H9 (cell line): ENCODE measurements around the gene KISS1R. TPM values are rescaled to one million over a fixed set of nuclear protein-coding genes. Genes with fewer than 3 reads are reported as not detected.

ENCODE experiments used
- DNase-seq: peaks from one replicate; pipeline ENCODE4 v3.0.0-alpha.2; 2017
- H2AFZ ChIP-seq: one replicate; pipeline ENCODE4 v1.6.1; 2013; ENCODE audit warnings: mild to moderate bottlenecking, low read length, control low read depth, moderate library complexity
- H2AK5ac ChIP-seq: 2 replicates; pipeline ENCODE4 v1.6.1; 2013; ENCODE audit warnings: low read length, control low read depth, mixed read lengths; ENCODE audit not compliant: insufficient read length
- H2BK120ac ChIP-seq: one replicate; pipeline ENCODE4 v1.6.1; 2013; ENCODE audit warnings: low read depth, mild to moderate bottlenecking, low read length, control low read depth, inconsistent platforms; ENCODE audit not compliant: poor library complexity, severe bottlenecking
- H2BK12ac ChIP-seq: 2 replicates; pipeline ENCODE4 v1.6.1; 2013; ENCODE audit warnings: low read length, control low read depth, mixed read lengths, low read depth; ENCODE audit not compliant: insufficient read length
- H2BK15ac ChIP-seq: 2 replicates; pipeline ENCODE4 v1.6.1; 2013; ENCODE audit warnings: low read depth, low read length, control low read depth
- H2BK20ac ChIP-seq: one replicate; pipeline ENCODE4 v1.6.1; 2013; ENCODE audit warnings: low read depth, mild to moderate bottlenecking, low read length, control low read depth, inconsistent platforms; ENCODE audit not compliant: poor library complexity, severe bottlenecking
- H2BK5ac ChIP-seq: 2 replicates; pipeline ENCODE4 v1.6.1; 2013; ENCODE audit warnings: low read length, control low read depth, mixed read lengths; ENCODE audit not compliant: insufficient read length
- H3K14ac ChIP-seq: 2 replicates; pipeline ENCODE4 v1.6.1; 2013; ENCODE audit warnings: low read length, control low read depth; ENCODE audit not compliant: insufficient read depth
- H3K18ac ChIP-seq: 2 replicates; pipeline ENCODE4 v1.6.1; 2013; ENCODE audit warnings: low read depth, mild to moderate bottlenecking, mixed read lengths, low read length, control low read depth; ENCODE audit not compliant: insufficient read length
- H3K23ac ChIP-seq: 2 replicates; pipeline ENCODE4 v1.6.1; 2013; ENCODE audit warnings: low read length, control low read depth, mixed read lengths, low read depth; ENCODE audit not compliant: insufficient read length
- H3K23me2 ChIP-seq: 2 replicates; pipeline ENCODE4 v1.6.1; 2013; ENCODE audit warnings: low read depth, mild to moderate bottlenecking, mixed read lengths, low read length, control low read depth; ENCODE audit not compliant: insufficient read length, poor library complexity, severe bottlenecking
- H3K27ac ChIP-seq: 2 replicates; pipeline ENCODE4 v1.5.1; 2013; ENCODE audit warnings: low read length, control low read depth, mixed read lengths, low read depth; ENCODE audit not compliant: insufficient read length
- H3K27me3 ChIP-seq: 2 replicates; pipeline ENCODE4 v1.6.1; 2013; ENCODE audit warnings: low read length, control low read depth, inconsistent platforms; ENCODE audit not compliant: insufficient read depth
- H3K4ac ChIP-seq: 2 replicates; pipeline ENCODE4 v1.6.1; 2013; ENCODE audit warnings: low read depth, mild to moderate bottlenecking, control low read depth, inconsistent platforms, low read length, moderate library complexity
- H3K4me1 ChIP-seq: 2 replicates; pipeline ENCODE4 v1.6.1; 2013; ENCODE audit warnings: low read length, control low read depth, inconsistent platforms; ENCODE audit not compliant: insufficient read depth
- H3K4me2 ChIP-seq: 2 replicates; pipeline ENCODE4 v1.6.1; 2013; ENCODE audit warnings: low read length, control low read depth, mixed read lengths; ENCODE audit not compliant: insufficient read length, insufficient read depth
- H3K56ac ChIP-seq: 2 replicates; pipeline ENCODE4 v1.6.1; 2013; ENCODE audit warnings: low read depth, mild to moderate bottlenecking, mixed read lengths, low read length, control low read depth; ENCODE audit not compliant: insufficient read length
- H3K79me1 ChIP-seq: 2 replicates; pipeline ENCODE4 v1.6.1; 2013; ENCODE audit warnings: low read depth, mild to moderate bottlenecking, moderate library complexity, low read length, control low read depth, inconsistent platforms; ENCODE audit not compliant: insufficient read depth, poor library complexity, severe bottlenecking
- H3K79me2 ChIP-seq: 2 replicates; pipeline ENCODE4 v1.6.1; 2013; ENCODE audit warnings: low read length, control low read depth, inconsistent platforms; ENCODE audit not compliant: insufficient read depth
- H3K9ac ChIP-seq: 2 replicates; pipeline ENCODE4 v1.6.1; 2013; ENCODE audit warnings: low read length, control low read depth, mixed read lengths; ENCODE audit not compliant: insufficient read length; ENCODE audit errors: extremely low read depth
- H3K9me3 ChIP-seq: one replicate; pipeline ENCODE4 v1.6.1; 2013; ENCODE audit warnings: low read depth, low read length, inconsistent platforms; ENCODE audit not compliant: control insufficient read depth
- H3T11ph ChIP-seq: one replicate; pipeline ENCODE4 v1.6.1; 2013; ENCODE audit warnings: mild to moderate bottlenecking, low read length, control low read depth, inconsistent platforms
- H4K20me1 ChIP-seq: one replicate; pipeline ENCODE4 v1.6.1; 2013; ENCODE audit not compliant: control insufficient read depth, insufficient read length, insufficient read depth
- H4K5ac ChIP-seq: 2 replicates; pipeline ENCODE4 v1.6.1; 2013; ENCODE audit warnings: low read depth, mild to moderate bottlenecking, mixed read lengths, low read length, control low read depth; ENCODE audit not compliant: insufficient read length
- H4K8ac ChIP-seq: replicated peaks from 2 replicates; pipeline ENCODE4 v1.6.1; 2013; ENCODE audit warnings: low read length, control low read depth, mixed read lengths, low read depth; ENCODE audit not compliant: insufficient read length
- H4K91ac ChIP-seq: 2 replicates; pipeline ENCODE4 v1.6.1; 2013; ENCODE audit warnings: low read depth, mild to moderate bottlenecking, moderate library complexity, mixed read lengths, low read length, control low read depth; ENCODE audit not compliant: insufficient read length
- H3K27ac Mint-ChIP-seq, 3 experiments: 2 replicates in 2 of 3; 3 replicates in 1 of 3; pipeline ENCODE4 v1.8.0; 2020 to 2021; ENCODE audit warnings: mixed read lengths in 3 of 3, mild to moderate bottlenecking in 1 of 3, moderate library complexity in 1 of 3
- H3K27me3 Mint-ChIP-seq: 2 replicates; pipeline ENCODE4 v1.8.0; 2021; ENCODE audit warnings: low read depth, mild to moderate bottlenecking, moderate library complexity, mixed read lengths
- H3K36me3 Mint-ChIP-seq, 3 experiments: 2 replicates in 2 of 3; 3 replicates in 1 of 3; pipeline ENCODE4 v1.8.0; 2020 to 2021; ENCODE audit warnings: low read depth in 3 of 3, mixed read lengths in 3 of 3; ENCODE audit not compliant: insufficient read depth in 1 of 3
- H3K4me1 Mint-ChIP-seq, 2 experiments: 2 replicates each; pipeline ENCODE4 v1.8.0; 2020; ENCODE audit warnings: mixed read lengths in 2 of 2
- H3K4me3 Mint-ChIP-seq, 2 experiments: 2 replicates in 1 of 2; 3 replicates in 1 of 2; pipeline ENCODE4 v1.8.0; 2020 to 2021; ENCODE audit warnings: mild to moderate bottlenecking in 2 of 2, mixed read lengths in 2 of 2, moderate library complexity in 1 of 2
- H3K9me3 Mint-ChIP-seq, 2 experiments: 2 replicates in 1 of 2; 3 replicates in 1 of 2; pipeline ENCODE4 v1.8.0; 2020; ENCODE audit warnings: mild to moderate bottlenecking in 2 of 2, mixed read lengths in 2 of 2, moderate library complexity in 1 of 2
- WGBS: extraction: QIAGEN DNeasy Blood & Tissue Kit; methylation state at CpG from one replicate; pipeline ENCODE4 v1.1.7; 2013; ENCODE audit warnings: missing lambda C conversion rate, low lambda C conversion rate, mixed read lengths; ENCODE audit not compliant: insufficient read length; ENCODE audit errors: extremely low coverage; 5-methylcytosine and 5-hydroxymethylcytosine counted together
- total RNA-seq: library from RNA; stranded (reverse); gene quantifications from 2 replicates; pipeline ENCODE4 v1.2.1, GENCODE V29; 2021
- TF ChIP-seq, protein P1 (sequence below): fragments of 200-600 bp; sonication (generic); conservative IDR thresholded peaks from 3 replicates; pipeline ENCODE4 v1.8.0; 2021; ENCODE audit warnings: antibody characterized with exemption, mild to moderate bottlenecking

KISS1R gene
- total RNA-seq, 1 experiment from 2014 or later, result 3.3 TPM

DNA sequence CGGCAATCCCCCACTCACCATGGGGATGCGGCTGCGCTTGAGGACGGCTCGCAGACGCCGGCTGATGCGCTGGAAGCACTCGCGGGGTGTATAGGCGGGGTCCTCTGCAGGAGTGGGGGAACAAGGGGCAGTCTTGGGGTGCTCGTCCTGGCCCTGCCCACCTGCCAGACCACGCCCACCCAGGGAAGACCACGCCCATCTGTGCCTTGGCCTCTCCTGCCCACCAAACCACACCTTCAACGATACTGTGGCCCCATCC is 17.2 kb upstream of the KISS1R start:
- H3K14ac ChIP-seq, result no peak overlapping the region
- H2BK20ac ChIP-seq, result no peak overlapping the region
- Mint-ChIP-seq H3K27ac (no peak overlapping the region), H3K36me3 (peaks cover 2 to 29% (median 29%) of the 10 kb centered on the region in 3 experiments; a peak in 5 of 7 replicates), H3K27me3 (no peaks in the 10 kb centered on the region; the same call in 1 of the 2 replicates), H3K9me3 (no peaks in the 10 kb centered on the region), H3K4me3 (no peak overlapping the region), H3K4me1 (peaks cover 2 to 29% of the 10 kb centered on the region in 2 experiments; a peak in 3 of 4 replicates)
- H2BK15ac ChIP-seq, result no peak overlapping the region
- H2BK5ac ChIP-seq, result no peak overlapping the region
- no peaks in the 10 kb centered on the region for H3K23me2 ChIP-seq
- H4K91ac ChIP-seq, result no peak overlapping the region
- H2BK12ac ChIP-seq, result no peak overlapping the region
- no peak overlapping the region for H3K27ac ChIP-seq
- no peaks in the 10 kb centered on the region for H3K27me3 ChIP-seq
- DNase-seq, result no peak
- H3K4me2 ChIP-seq, result no peak overlapping the region
- H2AFZ ChIP-seq, result no peak overlapping the region
- H3K4me1 ChIP-seq, result no peaks in the 10 kb centered on the region; the same call in 1 of the 2 replicates
- H4K20me1 ChIP-seq, result no peaks in the 10 kb centered on the region
- whole genome bisulfite sequencing, result no CpG with 5 or more reads among the region's 15 CpGs
- H3K56ac ChIP-seq, result no peak overlapping the region
- TF ChIP-seq, protein P1, sequence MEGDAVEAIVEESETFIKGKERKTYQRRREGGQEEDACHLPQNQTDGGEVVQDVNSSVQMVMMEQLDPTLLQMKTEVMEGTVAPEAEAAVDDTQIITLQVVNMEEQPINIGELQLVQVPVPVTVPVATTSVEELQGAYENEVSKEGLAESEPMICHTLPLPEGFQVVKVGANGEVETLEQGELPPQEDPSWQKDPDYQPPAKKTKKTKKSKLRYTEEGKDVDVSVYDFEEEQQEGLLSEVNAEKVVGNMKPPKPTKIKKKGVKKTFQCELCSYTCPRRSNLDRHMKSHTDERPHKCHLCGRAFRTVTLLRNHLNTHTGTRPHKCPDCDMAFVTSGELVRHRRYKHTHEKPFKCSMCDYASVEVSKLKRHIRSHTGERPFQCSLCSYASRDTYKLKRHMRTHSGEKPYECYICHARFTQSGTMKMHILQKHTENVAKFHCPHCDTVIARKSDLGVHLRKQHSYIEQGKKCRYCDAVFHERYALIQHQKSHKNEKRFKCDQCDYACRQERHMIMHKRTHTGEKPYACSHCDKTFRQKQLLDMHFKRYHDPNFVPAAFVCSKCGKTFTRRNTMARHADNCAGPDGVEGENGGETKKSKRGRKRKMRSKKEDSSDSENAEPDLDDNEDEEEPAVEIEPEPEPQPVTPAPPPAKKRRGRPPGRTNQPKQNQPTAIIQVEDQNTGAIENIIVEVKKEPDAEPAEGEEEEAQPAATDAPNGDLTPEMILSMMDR, result no peak
- peaks cover 3% of the 10 kb centered on the region; the same call in 1 of the 2 replicates for H3K79me2 ChIP-seq
- H4K5ac ChIP-seq, result no peak overlapping the region
- H3K9me3 ChIP-seq, result no peaks in the 10 kb centered on the region
- H4K8ac ChIP-seq, result no peak overlapping the region
- peaks cover 6% of the 10 kb centered on the region for H3K79me1 ChIP-seq
- no peak overlapping the region for H2AK5ac ChIP-seq
- no peak overlapping the region for H2BK120ac ChIP-seq
- H3K9ac ChIP-seq, result no peak overlapping the region
- H3T11ph ChIP-seq, result no peak overlapping the region
- H3K4ac ChIP-seq, result no peak overlapping the region
- H3K18ac ChIP-seq, result no peak overlapping the region
- H3K23ac ChIP-seq, result no peak overlapping the region
